HepG2 (cell line): ENCODE data around the gene ZNF318. TPM values are rescaled to one million over a fixed set of nuclear protein-coding genes. Genes with fewer than 3 reads are reported as not detected.

ENCODE experiments used
- GZF1 ChIP-seq: sonication (generic); formaldehyde crosslinking; IDR thresholded peaks from 2 replicates; pipeline ENCODE4 v1.5.1; 2020; ENCODE audit warnings: mild to moderate bottlenecking, missing genetic modification reagents
- KMT2B ChIP-seq: IDR thresholded peaks from 2 replicates; pipeline ENCODE4 v1.6.1; 2016; ENCODE audit warnings: missing genetic modification reagents, missing compliant biosample characterization
- LCORL ChIP-seq, 2 experiments: fragments of 450-650 bp in 1 of 2; sonication (generic) in 1 of 2; formaldehyde crosslinking in 1 of 2; IDR thresholded peaks; 2 replicates each; pipeline versions ENCODE4 v1.5.0 to v1.6.1; 2017 to 2020; ENCODE audit warnings: antibody characterized with exemption in 1 of 2, missing genetic modification reagents in 1 of 2
- PHF20 ChIP-seq: sonication (generic); formaldehyde crosslinking; IDR thresholded peaks from 2 replicates; pipeline ENCODE4 v1.5.0; 2020; ENCODE audit warnings: mild to moderate bottlenecking, missing genetic modification reagents
- ZBTB3 ChIP-seq: sonication (generic); formaldehyde crosslinking; IDR thresholded peaks from 2 replicates; pipeline ENCODE4 v1.4.0; 2020; ENCODE audit warnings: low read depth, mild to moderate bottlenecking, moderate library complexity, missing genetic modification reagents, borderline replicate concordance
- ZNF766 ChIP-seq: sonication (generic); formaldehyde crosslinking; IDR thresholded peaks from 2 replicates; pipeline ENCODE4 v1.5.0; 2020; ENCODE audit warnings: missing genetic modification reagents, borderline replicate concordance
- polyA plus RNA-seq, 8 experiments: library from polyadenylated mRNA; depleted of rRNA in 3 of 8; stranded (reverse) in 7 of 8; unstranded in 1 of 8; fragments of >200 nt; fragmentation: Illumina TruSeq in 4 of 8; extraction: Trizol in 4 of 8; gene quantifications; 2 replicates each; pipeline versions ENCODE4 v1.2.1 to v1.2.3, GENCODE V29; 2011 to 2016; ENCODE audit warnings: low read depth in 4 of 8, missing spikeins in 1 of 8, mixed read lengths in 1 of 8; ENCODE audit not compliant: insufficient read depth in 1 of 8
- total RNA-seq, 5 experiments: library from RNA; depleted of rRNA; stranded (reverse); fragments of >200 nt; fragmentation: Illumina TruSeq; extraction: Trizol; gene quantifications; 2 replicates each; pipeline ENCODE4 v1.2.3, GENCODE V29; 2016; ENCODE audit warnings: low read depth in 1 of 5
- TF ChIP-seq, protein P1 (sequence below): sonication (generic); formaldehyde crosslinking; IDR thresholded peaks from 2 replicates; pipeline ENCODE4 v1.4.0; 2020; ENCODE audit warnings: missing genetic modification reagents
- TF ChIP-seq, protein P2 (sequence below): sonication (generic); formaldehyde crosslinking; IDR thresholded peaks from 2 replicates; pipeline ENCODE4 v1.4.0; 2020; ENCODE audit warnings: mild to moderate bottlenecking, missing genetic modification reagents
- TF ChIP-seq, protein P3 (sequence below): sonication (generic); formaldehyde crosslinking; IDR thresholded peaks from 2 replicates; pipeline ENCODE4 v1.4.0; 2020; ENCODE audit warnings: missing genetic modification reagents, mild to moderate bottlenecking, borderline replicate concordance

Gene ZNF318
- total and polyA plus RNA-seq, 2 of the 13 experiments (the other 11 are each of a cell fraction or from before 2014, with no cell fraction given), result 13.0 to 14.5 TPM

DNA sequence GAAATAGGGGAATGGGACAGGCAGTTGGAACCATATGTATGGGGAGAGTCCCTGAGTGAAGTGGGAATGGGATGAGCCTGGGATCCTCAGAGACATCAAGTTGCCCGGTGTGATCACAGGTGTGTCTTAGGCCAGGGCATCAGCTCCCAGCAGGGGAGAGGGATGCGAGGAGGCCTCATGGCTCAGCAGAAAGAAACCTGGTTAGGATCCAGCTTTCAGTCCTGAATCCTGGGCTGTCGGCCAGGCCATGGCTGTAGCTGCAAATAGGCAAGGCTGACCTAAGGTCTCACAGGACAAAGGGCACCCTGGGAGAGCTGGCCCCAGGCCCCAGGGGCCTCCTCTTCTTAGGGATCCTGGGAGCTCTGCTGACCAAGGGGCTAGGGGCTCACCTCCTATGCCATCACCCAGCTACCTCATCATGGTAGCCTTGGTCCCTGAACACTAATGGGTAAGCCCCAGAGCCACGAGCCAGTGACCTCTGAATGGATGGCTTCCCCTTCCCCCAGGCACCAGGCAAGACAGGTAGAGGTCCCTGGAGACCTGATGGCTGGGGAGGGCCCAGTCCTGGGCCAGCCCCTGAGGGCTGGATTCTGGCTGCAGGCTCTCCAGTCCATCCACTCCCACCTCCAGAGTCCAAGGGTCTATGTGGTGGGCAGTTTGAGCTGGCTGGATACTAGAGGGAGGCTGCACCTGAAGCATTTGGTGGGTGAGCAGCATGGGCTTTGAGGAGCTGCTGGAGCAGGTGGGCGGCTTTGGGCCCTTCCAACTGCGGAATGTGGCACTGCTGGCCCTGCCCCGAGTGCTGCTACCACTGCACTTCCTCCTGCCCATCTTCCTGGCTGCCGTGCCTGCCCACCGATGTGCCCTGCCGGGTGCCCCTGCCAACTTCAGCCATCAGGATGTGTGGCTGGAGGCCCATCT is 71.5 kb downstream of the ZNF318 start, which contains the start of gene SLC22A7 (continued):
- TF ChIP-seq, protein P1, sequence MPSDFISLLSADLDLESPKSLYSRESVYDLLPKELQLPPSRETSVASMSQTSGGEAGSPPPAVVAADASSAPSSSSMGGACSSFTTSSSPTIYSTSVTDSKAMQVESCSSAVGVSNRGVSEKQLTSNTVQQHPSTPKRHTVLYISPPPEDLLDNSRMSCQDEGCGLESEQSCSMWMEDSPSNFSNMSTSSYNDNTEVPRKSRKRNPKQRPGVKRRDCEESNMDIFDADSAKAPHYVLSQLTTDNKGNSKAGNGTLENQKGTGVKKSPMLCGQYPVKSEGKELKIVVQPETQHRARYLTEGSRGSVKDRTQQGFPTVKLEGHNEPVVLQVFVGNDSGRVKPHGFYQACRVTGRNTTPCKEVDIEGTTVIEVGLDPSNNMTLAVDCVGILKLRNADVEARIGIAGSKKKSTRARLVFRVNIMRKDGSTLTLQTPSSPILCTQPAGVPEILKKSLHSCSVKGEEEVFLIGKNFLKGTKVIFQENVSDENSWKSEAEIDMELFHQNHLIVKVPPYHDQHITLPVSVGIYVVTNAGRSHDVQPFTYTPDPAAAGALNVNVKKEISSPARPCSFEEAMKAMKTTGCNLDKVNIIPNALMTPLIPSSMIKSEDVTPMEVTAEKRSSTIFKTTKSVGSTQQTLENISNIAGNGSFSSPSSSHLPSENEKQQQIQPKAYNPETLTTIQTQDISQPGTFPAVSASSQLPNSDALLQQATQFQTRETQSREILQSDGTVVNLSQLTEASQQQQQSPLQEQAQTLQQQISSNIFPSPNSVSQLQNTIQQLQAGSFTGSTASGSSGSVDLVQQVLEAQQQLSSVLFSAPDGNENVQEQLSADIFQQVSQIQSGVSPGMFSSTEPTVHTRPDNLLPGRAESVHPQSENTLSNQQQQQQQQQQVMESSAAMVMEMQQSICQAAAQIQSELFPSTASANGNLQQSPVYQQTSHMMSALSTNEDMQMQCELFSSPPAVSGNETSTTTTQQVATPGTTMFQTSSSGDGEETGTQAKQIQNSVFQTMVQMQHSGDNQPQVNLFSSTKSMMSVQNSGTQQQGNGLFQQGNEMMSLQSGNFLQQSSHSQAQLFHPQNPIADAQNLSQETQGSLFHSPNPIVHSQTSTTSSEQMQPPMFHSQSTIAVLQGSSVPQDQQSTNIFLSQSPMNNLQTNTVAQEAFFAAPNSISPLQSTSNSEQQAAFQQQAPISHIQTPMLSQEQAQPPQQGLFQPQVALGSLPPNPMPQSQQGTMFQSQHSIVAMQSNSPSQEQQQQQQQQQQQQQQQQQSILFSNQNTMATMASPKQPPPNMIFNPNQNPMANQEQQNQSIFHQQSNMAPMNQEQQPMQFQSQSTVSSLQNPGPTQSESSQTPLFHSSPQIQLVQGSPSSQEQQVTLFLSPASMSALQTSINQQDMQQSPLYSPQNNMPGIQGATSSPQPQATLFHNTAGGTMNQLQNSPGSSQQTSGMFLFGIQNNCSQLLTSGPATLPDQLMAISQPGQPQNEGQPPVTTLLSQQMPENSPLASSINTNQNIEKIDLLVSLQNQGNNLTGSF (CRISPR knock-in tag), result 0 out of 2 replicates have a peak, but pooled peaks have one; percentile 17
- peak; percentile 66; the same call in 1 of the 2 replicates for TF ChIP-seq ZNF766 (CRISPR knock-in tag)
- 0 out of 2 replicates have a peak, but pooled peaks have one; percentile 40 for TF ChIP-seq ZBTB3 (CRISPR knock-in tag)
- TF ChIP-seq GZF1 (CRISPR knock-in tag), result no peak; the same call in 1 of the 2 replicates
- TF ChIP-seq PHF20 (CRISPR knock-in tag), result peak; percentile 44; the same call in 1 of the 2 replicates
- TF ChIP-seq KMT2B (CRISPR knock-in tag), result 0 out of 2 replicates have a peak, but pooled peaks have one; percentile 41
- TF ChIP-seq, protein P2, sequence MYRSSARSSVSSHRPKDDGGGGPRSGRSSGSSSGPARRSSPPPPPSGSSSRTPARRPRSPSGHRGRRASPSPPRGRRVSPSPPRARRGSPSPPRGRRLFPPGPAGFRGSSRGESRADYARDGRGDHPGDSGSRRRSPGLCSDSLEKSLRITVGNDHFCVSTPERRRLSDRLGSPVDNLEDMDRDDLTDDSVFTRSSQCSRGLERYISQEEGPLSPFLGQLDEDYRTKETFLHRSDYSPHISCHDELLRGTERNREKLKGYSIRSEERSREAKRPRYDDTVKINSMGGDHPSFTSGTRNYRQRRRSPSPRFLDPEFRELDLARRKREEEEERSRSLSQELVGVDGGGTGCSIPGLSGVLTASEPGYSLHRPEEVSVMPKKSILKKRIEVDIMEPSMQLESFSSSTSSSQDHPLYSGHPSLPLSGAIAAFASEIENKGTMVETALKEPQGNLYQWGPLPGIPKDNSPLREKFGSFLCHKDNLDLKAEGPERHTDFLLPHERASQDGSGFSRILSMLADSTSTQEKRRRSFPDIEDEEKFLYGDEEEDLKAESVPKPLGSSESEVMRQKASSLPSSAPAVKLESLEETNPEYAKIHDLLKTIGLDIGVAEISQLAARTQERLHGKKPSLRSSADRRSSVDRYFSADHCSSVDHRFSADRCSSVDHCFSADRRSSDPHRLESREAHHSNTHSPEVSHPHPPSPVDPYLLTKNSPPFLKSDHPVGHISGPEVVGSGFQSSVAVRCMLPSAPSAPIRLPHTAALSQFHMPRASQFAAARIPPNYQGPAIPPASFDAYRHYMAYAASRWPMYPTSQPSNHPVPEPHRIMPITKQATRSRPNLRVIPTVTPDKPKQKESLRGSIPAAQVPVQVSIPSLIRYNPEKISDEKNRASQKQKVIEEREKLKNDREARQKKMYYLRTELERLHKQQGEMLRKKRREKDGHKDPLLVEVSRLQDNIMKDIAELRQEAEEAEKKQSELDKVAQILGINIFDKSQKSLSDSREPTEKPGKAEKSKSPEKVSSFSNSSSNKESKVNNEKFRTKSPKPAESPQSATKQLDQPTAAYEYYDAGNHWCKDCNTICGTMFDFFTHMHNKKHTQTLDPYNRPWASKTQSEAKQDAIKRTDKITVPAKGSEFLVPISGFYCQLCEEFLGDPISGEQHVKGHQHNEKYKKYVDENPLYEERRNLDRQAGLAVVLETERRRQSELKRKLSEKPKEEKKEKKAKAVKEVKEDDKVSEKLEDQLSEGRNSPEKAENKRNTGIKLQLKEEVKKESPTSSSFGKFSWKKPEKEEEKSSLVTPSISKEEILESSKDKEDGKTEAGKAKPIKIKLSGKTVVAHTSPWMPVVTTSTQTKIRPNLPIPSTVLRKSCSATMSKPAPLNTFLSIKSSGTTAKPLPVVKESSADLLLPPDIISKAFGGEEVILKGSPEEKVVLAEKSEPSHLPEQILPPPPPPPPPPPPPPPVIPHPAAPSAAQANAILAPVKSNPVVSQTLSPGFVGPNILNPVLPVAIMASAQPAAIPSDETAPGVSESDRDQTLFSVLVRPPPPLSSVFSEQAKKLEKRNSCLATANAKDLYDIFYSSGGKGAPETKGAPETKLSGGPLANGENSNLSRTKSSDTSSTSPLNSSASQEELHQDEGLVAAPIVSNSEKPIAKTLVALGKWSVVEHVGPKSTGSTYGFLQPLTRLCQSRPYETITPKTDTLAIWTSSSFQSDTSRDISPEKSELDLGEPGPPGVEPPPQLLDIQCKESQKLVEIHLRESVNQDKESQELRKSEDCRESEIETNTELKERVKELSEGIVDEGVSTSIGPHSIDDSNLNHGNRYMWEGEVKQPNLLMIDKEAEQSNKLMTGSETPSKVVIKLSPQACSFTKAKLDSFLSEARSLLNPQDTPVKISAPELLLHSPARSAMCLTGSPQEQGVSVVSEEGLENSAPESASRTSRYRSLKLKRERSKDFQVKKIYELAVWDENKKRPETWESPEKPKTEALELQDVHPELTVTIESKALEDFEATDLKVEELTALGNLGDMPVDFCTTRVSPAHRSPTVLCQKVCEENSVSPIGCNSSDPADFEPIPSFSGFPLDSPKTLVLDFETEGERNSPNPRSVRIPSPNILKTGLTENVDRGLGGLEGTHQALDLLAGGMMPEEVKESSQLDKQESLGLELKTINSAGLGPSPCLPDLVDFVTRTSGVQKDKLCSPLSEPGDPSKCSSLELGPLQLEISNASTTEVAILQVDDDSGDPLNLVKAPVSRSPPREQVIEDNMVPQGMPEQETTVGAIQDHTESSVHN (CRISPR knock-in tag), result peak; percentile 81; the same call in 1 of the 2 replicates
- TF ChIP-seq, protein P3, sequence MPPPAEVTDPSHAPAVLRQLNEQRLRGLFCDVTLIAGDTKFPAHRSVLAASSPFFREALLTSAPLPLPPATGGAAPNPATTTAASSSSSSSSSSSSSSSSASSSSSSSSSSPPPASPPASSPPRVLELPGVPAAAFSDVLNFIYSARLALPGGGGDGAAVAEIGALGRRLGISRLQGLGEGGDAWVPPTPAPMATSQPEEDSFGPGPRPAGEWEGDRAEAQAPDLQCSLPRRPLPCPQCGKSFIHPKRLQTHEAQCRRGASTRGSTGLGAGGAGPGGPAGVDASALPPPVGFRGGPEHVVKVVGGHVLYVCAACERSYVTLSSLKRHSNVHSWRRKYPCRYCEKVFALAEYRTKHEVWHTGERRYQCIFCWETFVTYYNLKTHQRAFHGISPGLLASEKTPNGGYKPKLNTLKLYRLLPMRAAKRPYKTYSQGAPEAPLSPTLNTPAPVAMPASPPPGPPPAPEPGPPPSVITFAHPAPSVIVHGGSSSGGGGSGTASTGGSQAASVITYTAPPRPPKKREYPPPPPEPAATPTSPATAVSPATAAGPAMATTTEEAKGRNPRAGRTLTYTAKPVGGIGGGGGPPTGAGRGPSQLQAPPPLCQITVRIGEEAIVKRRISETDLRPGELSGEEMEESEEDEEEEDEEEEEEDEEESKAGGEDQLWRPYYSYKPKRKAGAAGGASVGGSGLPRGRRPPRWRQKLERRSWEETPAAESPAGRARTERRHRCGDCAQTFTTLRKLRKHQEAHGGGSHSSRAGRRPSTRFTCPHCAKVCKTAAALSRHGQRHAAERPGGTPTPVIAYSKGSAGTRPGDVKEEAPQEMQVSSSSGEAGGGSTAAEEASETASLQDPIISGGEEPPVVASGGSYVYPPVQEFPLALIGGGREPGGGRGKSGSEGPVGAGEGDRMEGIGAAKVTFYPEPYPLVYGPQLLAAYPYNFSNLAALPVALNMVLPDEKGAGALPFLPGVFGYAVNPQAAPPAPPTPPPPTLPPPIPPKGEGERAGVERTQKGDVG, result peak; percentile 69; the same call in 1 of the 2 replicates
- TF ChIP-seq LCORL (IDR thresholded peaks at IDR 0.05), result no peak
- TF ChIP-seq LCORL (CRISPR knock-in tag; IDR thresholded peaks at IDR 0.05), result peak; percentile 49
